OCI-LY7 (cell line): ENCODE data around the gene OR10A5. TPM values are rescaled to one million over a fixed set of nuclear protein-coding genes. Genes with fewer than 3 reads are reported as not detected.

Experiments used
- BruUV-seq: library from RNA; stranded (reverse); fragments of 400-500 nt; replicated peaks from 2 replicates; lab custom pipeline; 2021; lab: Mats Ljungman, UMichigan
- CTCF ChIA-PET: fragments of 300-600 bp; sonication (Branson Sonifier 250); formaldehyde crosslinking; loops from one replicate; lab custom pipeline; 2022; ENCODE audit warnings: antibody characterized with exemption; ENCODE audit not compliant: unreplicated experiment; lab: Charles Lee
- POLR2A ChIA-PET: fragments of 300-600 bp; sonication (Branson Sonifier 250); formaldehyde crosslinking; loops from one replicate; lab custom pipeline; 2022; ENCODE audit warnings: antibody characterized with exemption; lab: Charles Lee
- DNase-seq: peaks from one replicate; pipeline ENCODE4 v3.0.0-alpha.2; 2015; ENCODE audit warnings: low spot score
- H2AFZ ChIP-seq: fragments of 200-600 bp; sonication (generic), shearing (Covaris generic); 2 replicates; pipeline ENCODE4 v1.6.1; 2014; ENCODE audit warnings: mild to moderate bottlenecking, antibody characterized with exemption, low read length, moderate library complexity
- H3K27ac ChIP-seq: fragments of 200-600 bp; sonication (generic); 2 replicates; pipeline ENCODE4 v1.5.1; 2014; ENCODE audit warnings: mixed run types, low read depth, mild to moderate bottlenecking, moderate library complexity, low read length, inconsistent platforms; ENCODE audit not compliant: poor library complexity, severe bottlenecking
- H3K36me3 ChIP-seq: fragments of 200-600 bp; sonication (generic); 2 replicates; pipeline ENCODE4 v1.6.1; 2014; ENCODE audit warnings: mild to moderate bottlenecking, antibody characterized with exemption, low read length, moderate library complexity, mixed read lengths; ENCODE audit not compliant: insufficient read depth
- H3K4me1 ChIP-seq: fragments of 200-600 bp; sonication (generic); 2 replicates; pipeline ENCODE4 v1.5.1; 2014; ENCODE audit warnings: mild to moderate bottlenecking, low read length; ENCODE audit not compliant: insufficient read depth, poor library complexity, severe bottlenecking
- H3K4me2 ChIP-seq: fragments of 200-600 bp; sonication (generic); 2 replicates; pipeline ENCODE4 v1.6.1; 2014; ENCODE audit warnings: mild to moderate bottlenecking, low read length
- H3K4me3 ChIP-seq: fragments of 200-600 bp; sonication (generic); 2 replicates; pipeline ENCODE4 v1.5.1; 2014; ENCODE audit warnings: mild to moderate bottlenecking, low read depth, low read length; ENCODE audit not compliant: poor library complexity, severe bottlenecking
- H3K79me2 ChIP-seq: fragments of 200-600 bp; sonication (generic); 2 replicates; pipeline ENCODE4 v1.6.1; 2016; ENCODE audit warnings: low read depth, mild to moderate bottlenecking, low read length, moderate library complexity, mixed read lengths; ENCODE audit not compliant: insufficient read depth
- H3K9me2 ChIP-seq: fragments of 200-600 bp; sonication (generic); 2 replicates; pipeline ENCODE4 v1.6.1; 2016; ENCODE audit warnings: mild to moderate bottlenecking, low read length, mixed read lengths; ENCODE audit not compliant: insufficient read depth
- H3K9me3 ChIP-seq: fragments of 200-600 bp; sonication (generic); 2 replicates; pipeline ENCODE4 v1.6.1; 2014; ENCODE audit warnings: mild to moderate bottlenecking, mixed run types, low read length, mixed read lengths
- H4K20me1 ChIP-seq: fragments of 200-600 bp; sonication (generic); 2 replicates; pipeline ENCODE4 v1.6.1; 2014; ENCODE audit warnings: mild to moderate bottlenecking, antibody characterized with exemption, low read length, moderate library complexity, mixed read lengths; ENCODE audit not compliant: insufficient read depth
- CTCF ChIP-seq: fragments of 200-600 bp; sonication (generic); conservative IDR thresholded peaks from 2 replicates; pipeline ENCODE4 v1.5.1; 2014; ENCODE audit warnings: mild to moderate bottlenecking, antibody characterized with exemption, low read length, moderate library complexity, mixed read lengths
- EZH2phosphoT487 ChIP-seq: fragments of 200-600 bp; sonication (generic); IDR thresholded peaks from 2 replicates; pipeline ENCODE4 v1.6.1; 2018; ENCODE audit warnings: low read depth, borderline replicate concordance, mild to moderate bottlenecking, mixed run types, antibody characterized with exemption, low read length, moderate library complexity, mixed read lengths
- intact Hi-C: fragments of 100-400 bp; cut with micrococcal nuclease; formaldehyde crosslinking; loops from one replicate; pipeline ENCODE4 v1.10.0; 2022; ENCODE audit not compliant: unreplicated experiment
- total RNA-seq, 2 experiments: library from RNA; depleted of rRNA in 1 of 2; stranded (reverse); fragments of >200 nt in 1 of 2; shearing (Covaris generic) in 1 of 2; gene quantifications; 2 replicates each; pipeline ENCODE4 v1.2.3, GENCODE V29; 2014 to 2022

Gene OR10A5
- total RNA-seq, 2 experiments from 2014 or later: not detected

- Histone ChIP-seq H4K20me1 (no peaks in the 10 kb centered on the region), H3K36me3 (no peaks in the 10 kb centered on the region), H3K4me3 (no peak overlapping the region), H3K4me2 (no peak overlapping the region), H3K79me2 (no peaks in the 10 kb centered on the region), H2AFZ (no peak overlapping the region), H3K27ac (no peak overlapping the region), H3K9me3 (no peaks in the 10 kb centered on the region; the same call in 1 of the 2 replicates), H3K4me1 (no peaks in the 10 kb centered on the region), H3K9me2 (no peaks in the 10 kb centered on the region)
- ChIA-PET POLR2A (interaction anchor here (0.7 to 1.0 kb wide), 2 partner anchors 111 to 701 kb away, joined by 3 read pairs; no protein-coding TSS in a partner anchor), CTCF (no interaction called here)
- no peak for DNase-seq
- no TSS peak for BruUV-seq
- TF ChIP-seq CTCF (no peak), EZH2phosphoT487 (no peak)
- intact Hi-C loops: loop anchor here (2.0 to 10.0 kb wide), 2 partner anchors 30 to 456 kb away; no protein-coding TSS in a partner anchor
Measured at GRCh38 chr11:6818967-6819366, 26.5 kb upstream of the OR10A5 start.

GRCh38 chr11:6824136-6824823, 21.2 kb upstream of the OR10A5 start:
- no peak for DNase-seq
- Histone ChIP-seq H4K20me1 (no peaks in the 10 kb centered on the region), H2AFZ (no peak overlapping the region), H3K9me2 (no peaks in the 10 kb centered on the region), H3K27ac (no peak overlapping the region), H3K4me3 (no peak overlapping the region), H3K9me3 (no peaks in the 10 kb centered on the region; the same call in 1 of the 2 replicates), H3K4me2 (no peak overlapping the region), H3K79me2 (no peaks in the 10 kb centered on the region), H3K4me1 (no peaks in the 10 kb centered on the region), H3K36me3 (no peaks in the 10 kb centered on the region)
- POLR2A ChIA-PET: interaction anchor here (0.7 kb wide), 1 partner anchor 16 kb away, joined by 3 read pairs; no protein-coding TSS in a partner anchor
- no TSS peak for BruUV-seq
- intact Hi-C loops: no loop called here
- TF ChIP-seq CTCF (no peak), EZH2phosphoT487 (no peak)
- CTCF ChIA-PET: interaction anchor here (1.2 to 1.5 kb wide), 2 partner anchors 12 kb away, joined by 3 to 5 read pairs; no protein-coding TSS in a partner anchor

- Histone ChIP-seq H3K9me3 (no peaks in the 10 kb centered on the region), H2AFZ (no peak overlapping the region), H3K4me3 (no peak overlapping the region), H3K4me1 (no peaks in the 10 kb centered on the region), H3K4me2 (no peak overlapping the region), H4K20me1 (no peaks in the 10 kb centered on the region), H3K9me2 (no peaks in the 10 kb centered on the region), H3K79me2 (no peaks in the 10 kb centered on the region), H3K27ac (no peak overlapping the region), H3K36me3 (no peaks in the 10 kb centered on the region)
- CTCF ChIA-PET: interaction anchor here (1.2 kb wide), 1 partner anchor 13 kb away, joined by 3 read pairs; no protein-coding TSS in a partner anchor
- BruUV-seq: no TSS peak
- no peak for TF ChIP-seq EZH2phosphoT487
- TF ChIP-seq CTCF: no peak
- intact Hi-C loops: no loop called here
- no peak for DNase-seq
- POLR2A ChIA-PET: interaction anchor here (0.6 to 0.7 kb wide), 2 partner anchors 317 to 712 kb away, joined by 3 to 4 read pairs; no protein-coding TSS in a partner anchor
Measured at GRCh38 chr11:6825231-6825744, 20.2 kb upstream of the OR10A5 start.
